ENCODE results near the gene CORO1C.
"Not testable (repeated sequence)": the region's sequence is repeated elsewhere in the genome, so short reads cannot be mapped to it uniquely, and the experiment has no call there.

CORO1C gene

GRCh38 chr12:108629824-108630476 lies 101.4 kb downstream of the CORO1C start:
- DNase-seq: no peak

GRCh38 chr12:108629151-108629550 lies 102.2 kb downstream of the CORO1C start:
- DNase-seq: no peak

- no peak for DNase-seq
Measured at GRCh38 chr12:108627134-108627920, 104.0 kb downstream of the CORO1C start.

- no peak for DNase-seq
Measured at GRCh38 chr12:108625228-108625627, 106.1 kb downstream of the CORO1C start.

- DNase-seq: no peak
Measured at GRCh38 chr12:108623577-108623976, 107.7 kb downstream of the CORO1C start.

- no peak for DNase-seq
Measured at GRCh38 chr12:108622921-108623514, 108.3 kb downstream of the CORO1C start.

GRCh38 chr12:108622421-108622820 lies 108.9 kb downstream of the CORO1C start:
- DNase-seq: no peak

GRCh38 chr12:108621161-108621560 lies 110.2 kb downstream of the CORO1C start:
- DNase-seq: no peak

- no peak for DNase-seq
Measured at GRCh38 chr12:108620236-108620879, 111.0 kb downstream of the CORO1C start.

- DNase-seq: no peak
Measured at GRCh38 chr12:108619369-108620160, 111.8 kb downstream of the CORO1C start.

- not testable (repeated sequence) for DNase-seq
Measured at GRCh38 chr12:108618953-108619274, 112.4 kb downstream of the CORO1C start.

GRCh38 chr12:108618079-108618952 lies 113.0 kb downstream of the CORO1C start:
- peak; percentile 67 for DNase-seq

GRCh38 chr12:108616941-108617858 lies 114.1 kb downstream of the CORO1C start:
- DNase-seq: no peak

- no peak for DNase-seq
Measured at GRCh38 chr12:108616359-108616758, 115.0 kb downstream of the CORO1C start.

- DNase-seq: no peak
Measured at GRCh38 chr12:108615918-108616317, 115.4 kb downstream of the CORO1C start.

- DNase-seq: no peak
Measured at GRCh38 chr12:108614639-108615038, 116.7 kb downstream of the CORO1C start.

- DNase-seq: no peak
Measured at GRCh38 chr12:108614041-108614440, 117.3 kb downstream of the CORO1C start.

- no peak for DNase-seq
Measured at GRCh38 chr12:108613548-108613947, 117.8 kb downstream of the CORO1C start.

- no peak for DNase-seq
Measured at GRCh38 chr12:108612788-108613282, 118.5 kb downstream of the CORO1C start.

- DNase-seq: no peak
Measured at GRCh38 chr12:108611884-108612415, 119.4 kb downstream of the CORO1C start.

Data from NCI-H2227 treated with DMSO at 0.1 percent for 48 hours (cell line).